DMS53 treated with DMSO at 0.1 percent for 48 hours (cell line): ENCODE data around the gene SIPA1L3.

Experiments
- DNase-seq: peaks from one replicate; lab custom pipeline; 2025; ENCODE audit not compliant: unreplicated experiment; lab: John Stamatoyannopoulos, UW

The SIPA1L3 gene

DNA sequence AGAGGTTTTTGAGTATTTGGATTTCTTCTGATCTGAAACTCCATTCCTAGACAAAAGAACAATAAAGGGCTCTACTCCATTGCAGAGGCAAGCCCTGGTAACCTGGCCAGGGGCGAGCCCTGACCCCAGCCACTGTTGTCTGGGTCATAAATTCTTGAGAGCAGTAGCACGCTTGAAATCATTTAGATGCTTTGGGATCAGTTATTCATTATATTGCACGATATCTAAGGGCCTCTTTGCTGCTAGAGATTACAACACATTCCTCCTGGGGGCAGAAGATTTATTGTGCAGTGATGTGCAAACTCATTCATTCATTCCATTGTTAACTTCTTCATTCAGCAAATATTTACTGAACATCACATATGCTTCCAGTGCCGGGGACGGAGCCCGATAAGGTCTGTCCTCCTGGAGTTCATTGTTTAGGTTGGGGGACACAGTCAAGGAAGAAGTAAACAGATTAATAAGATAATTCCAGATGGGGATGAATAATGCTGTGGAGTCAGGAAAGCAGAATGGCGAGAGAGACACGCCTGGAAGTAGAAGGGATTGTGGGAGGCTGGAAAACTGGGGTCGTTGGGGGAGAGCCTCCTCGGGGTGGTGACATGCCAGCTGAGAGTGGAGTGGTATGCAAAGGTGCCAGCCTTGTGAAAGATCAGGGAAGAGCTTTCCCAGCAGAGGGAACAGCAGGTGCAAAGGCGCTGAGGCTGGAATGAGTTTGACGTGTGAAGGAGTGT lies 34.9 kb downstream of the SIPA1L3 start:
- DNase-seq: no peak

- no peak for DNase-seq
These were observed 35.5 kb downstream of the SIPA1L3 start for GRCh38 chr19:37942516-37942902.

DNA sequence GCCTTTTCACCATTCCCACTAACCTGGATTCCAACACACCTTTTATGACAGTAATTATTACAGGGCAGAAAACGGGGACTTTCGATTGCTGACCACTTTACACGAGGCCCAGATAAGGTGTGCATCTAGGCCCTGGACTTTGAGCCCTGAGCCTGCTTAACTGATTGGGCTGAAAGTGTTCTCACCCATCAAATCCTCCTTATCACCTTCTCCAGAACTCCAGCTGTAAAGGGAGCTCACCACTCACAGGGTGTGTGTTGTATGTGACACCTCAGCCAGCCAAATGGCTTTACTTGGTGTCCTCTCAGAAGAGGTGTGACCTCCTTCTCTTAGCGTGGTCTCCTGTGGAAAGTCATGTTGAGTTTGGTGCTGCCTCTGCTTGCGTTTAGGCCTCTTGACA lies 36.5 kb downstream of the SIPA1L3 start:
- DNase-seq: no peak

DNA sequence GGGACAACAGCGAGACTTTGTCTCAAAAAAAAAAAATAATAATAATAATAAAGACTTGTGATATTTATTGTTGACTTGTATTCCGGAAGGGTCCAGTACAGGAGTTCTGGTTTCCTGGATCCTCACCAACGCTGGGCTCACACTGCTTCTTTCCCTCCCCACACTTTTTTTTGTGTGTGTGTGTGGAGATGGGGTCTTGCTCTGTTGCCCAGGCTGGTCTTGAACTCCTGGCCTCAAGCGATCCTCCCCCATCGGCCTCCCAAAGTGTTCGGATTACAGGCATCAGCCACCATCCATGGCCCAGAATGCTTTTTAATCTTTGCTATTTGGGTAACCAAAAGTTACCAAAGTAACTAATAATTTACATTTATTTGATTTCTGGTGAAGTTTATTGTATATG lies 39.1 kb downstream of the SIPA1L3 start:
- no peak for DNase-seq

GRCh38 chr19:37947778-37948177 lies 40.8 kb downstream of the SIPA1L3 start:
- DNase-seq: no peak

- DNase-seq: peak; percentile 3
These were observed 41.4 kb downstream of the SIPA1L3 start for GRCh38 chr19:37948362-37948761.

DNA sequence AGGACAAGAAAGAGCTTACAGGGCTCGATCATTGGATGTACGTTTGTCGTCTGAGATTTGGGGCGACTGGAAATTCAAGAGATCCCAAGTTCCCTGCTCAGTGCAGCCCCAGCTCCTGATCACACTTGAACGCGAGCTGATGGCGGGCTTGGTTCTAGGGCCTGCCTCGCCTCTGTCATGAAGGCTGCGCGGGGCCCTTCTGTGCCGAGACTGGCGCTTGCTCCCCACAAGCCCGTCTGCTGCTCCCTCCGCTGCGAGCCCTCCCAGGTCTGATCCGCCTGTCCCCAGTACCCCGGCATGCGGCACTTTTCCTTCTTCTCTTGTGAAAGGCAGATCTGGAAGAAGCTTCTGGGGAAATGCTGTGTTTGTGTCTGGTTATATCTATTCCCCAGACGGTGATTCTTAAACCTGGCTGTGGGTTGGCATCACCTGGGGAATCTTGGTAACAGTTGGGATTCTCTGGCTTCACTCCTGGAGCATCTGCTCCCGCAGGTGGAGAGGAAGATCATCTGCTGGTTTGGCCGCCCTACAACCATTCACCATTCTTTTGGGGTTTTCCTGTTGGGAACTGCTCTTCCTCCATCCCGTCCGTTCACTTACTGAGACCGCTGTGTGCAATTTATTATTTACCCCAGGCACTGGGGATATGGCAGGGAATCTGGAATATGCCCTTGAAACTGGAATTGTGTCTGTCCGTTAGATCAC lies 43.6 kb downstream of the SIPA1L3 start:
- no peak for DNase-seq

- DNase-seq: no peak
These were observed 44.8 kb downstream of the SIPA1L3 start for GRCh38 chr19:37951816-37952210.

- DNase-seq: no peak
These were observed 46.3 kb downstream of the SIPA1L3 start for GRCh38 chr19:37953171-37953917.

DNA sequence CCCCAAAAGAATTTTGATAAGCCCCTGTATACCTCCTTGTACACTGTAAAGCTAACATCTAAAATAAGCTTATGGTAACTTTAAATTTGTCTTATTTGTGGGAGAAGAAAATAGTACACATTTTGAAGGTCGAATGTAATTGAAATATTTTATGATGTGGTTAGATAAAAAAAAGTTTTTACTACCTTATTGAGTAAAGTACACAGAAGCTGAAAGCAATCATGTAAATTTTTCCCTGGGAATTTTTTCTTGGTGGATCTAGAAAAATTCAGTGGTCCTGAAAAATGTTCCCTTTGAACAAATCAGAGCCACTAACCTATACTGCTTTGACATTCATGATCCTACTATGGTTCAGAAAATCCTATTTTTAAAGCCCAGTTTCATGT lies 46.9 kb downstream of the SIPA1L3 start:
- no peak for DNase-seq

GRCh38 chr19:37954421-37954874 lies 47.4 kb downstream of the SIPA1L3 start:
- DNase-seq: no peak

DNA sequence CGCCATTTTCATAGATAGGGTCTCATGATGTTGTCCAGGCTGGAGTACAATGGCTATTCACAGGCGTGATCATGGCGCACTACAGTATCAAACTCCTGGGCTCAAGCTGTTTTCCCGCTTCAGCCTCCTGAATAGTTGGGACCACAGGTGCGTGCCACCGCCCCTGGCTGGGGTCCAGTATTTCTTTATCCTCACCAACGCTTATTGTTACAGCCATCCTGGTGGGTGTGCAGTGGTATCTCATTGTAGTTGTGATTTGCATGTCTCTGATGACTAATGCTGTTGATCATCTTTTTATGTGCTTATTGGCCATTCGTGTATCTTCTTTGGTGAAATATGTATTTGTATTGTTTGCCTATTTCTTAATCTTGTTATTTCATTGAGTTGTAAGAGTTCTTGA lies 49.0 kb downstream of the SIPA1L3 start:
- DNase-seq: no peak

- DNase-seq: no peak
These were observed 50.2 kb downstream of the SIPA1L3 start for GRCh38 chr19:37957176-37957575.

DNA sequence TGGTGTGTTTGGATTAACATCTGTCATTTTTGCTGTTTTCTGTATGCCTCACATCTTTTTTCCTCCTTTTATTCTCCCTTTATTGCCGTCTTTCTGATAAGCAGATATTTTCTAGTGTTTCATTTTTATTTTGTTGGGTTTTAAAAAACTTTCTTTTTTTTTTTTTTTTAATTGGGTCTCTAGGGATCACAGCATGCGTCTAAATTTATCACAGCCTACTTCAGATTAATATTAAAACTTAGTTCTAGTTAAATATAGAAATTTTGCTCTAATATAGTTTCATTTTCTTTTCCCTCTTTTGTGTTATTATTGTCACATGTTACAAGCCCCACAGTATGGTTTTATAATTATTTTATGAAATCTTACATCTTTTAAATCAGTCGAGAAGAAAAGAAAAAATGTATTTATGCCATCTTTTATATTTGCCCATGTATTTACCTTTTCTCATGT lies 52.7 kb downstream of the SIPA1L3 start:
- no peak for DNase-seq

DNA sequence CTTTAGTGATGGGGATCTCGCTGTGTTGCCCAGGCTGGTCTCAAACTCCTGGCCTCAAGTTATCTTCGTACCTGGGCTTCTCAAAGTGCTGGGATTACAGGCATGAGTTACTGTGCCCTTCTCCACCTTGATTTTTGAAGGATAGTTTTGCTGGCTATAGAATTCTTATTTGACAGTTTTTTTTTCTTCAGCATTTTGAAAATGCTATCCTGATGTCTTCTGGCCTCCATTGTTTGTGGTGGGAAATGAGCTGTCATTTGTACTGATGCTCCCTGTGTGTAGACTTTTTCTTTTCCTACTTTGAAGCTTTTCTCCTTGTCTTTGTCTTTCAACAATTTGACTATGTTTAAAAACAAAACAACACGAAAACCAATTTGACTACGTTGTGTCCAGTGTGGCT lies 54.2 kb downstream of the SIPA1L3 start:
- no peak for DNase-seq

- no peak for DNase-seq
These were observed 56.4 kb downstream of the SIPA1L3 start for GRCh38 chr19:37963190-37963936.

- DNase-seq: no peak
These were observed 57.1 kb downstream of the SIPA1L3 start for GRCh38 chr19:37964109-37964508.

DNA sequence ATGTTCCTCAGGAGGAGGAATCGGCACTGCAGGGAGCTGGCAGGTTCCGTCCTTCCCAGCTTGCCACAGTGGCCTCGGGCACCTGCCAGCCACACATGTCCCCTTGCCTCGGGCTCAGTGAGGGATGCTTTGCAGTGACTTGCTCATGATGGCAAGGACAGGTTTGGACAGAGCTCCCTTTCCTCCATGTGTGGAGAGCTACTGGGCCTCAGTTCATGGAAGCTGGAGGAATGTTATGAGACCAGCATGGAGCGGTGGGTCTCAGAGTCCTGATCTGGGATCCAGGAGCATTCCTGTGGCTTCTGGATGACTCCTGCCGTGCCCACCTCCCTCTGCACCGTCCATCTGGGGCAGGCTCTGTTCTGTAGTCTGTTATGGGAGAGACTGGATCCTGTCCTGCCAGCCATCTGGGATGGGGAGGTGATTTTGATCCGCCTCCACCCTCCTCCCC lies 59.2 kb downstream of the SIPA1L3 start:
- DNase-seq: no peak

- DNase-seq: no peak
These were observed 59.7 kb downstream of the SIPA1L3 start for GRCh38 chr19:37966662-37967231.

- DNase-seq: no peak
These were observed 62.7 kb downstream of the SIPA1L3 start for GRCh38 chr19:37969695-37970094.

- no peak for DNase-seq
These were observed 63.7 kb downstream of the SIPA1L3 start for GRCh38 chr19:37970699-37971098.
